Measurements from ENCODE around the gene HPS1. TPM values are rescaled to one million over a fixed set of nuclear protein-coding genes. Genes with fewer than 3 reads are reported as not detected.
"Not testable (repeated sequence)": the region's sequence is repeated elsewhere in the genome, so short reads cannot be mapped to it uniquely, and the experiment has no call there.

HPS1 gene
- polyA plus RNA-seq, 4 donors: 31.3 to 36.4 (median 34.8) TPM

- DNase-seq (ENCODE audit: low read depth in 4 of 4, low spot score in 3 of 4): no peak
Measured at GRCh38 chr10:98397089-98397600, 49.6 kb downstream of the HPS1 start.

DNA sequence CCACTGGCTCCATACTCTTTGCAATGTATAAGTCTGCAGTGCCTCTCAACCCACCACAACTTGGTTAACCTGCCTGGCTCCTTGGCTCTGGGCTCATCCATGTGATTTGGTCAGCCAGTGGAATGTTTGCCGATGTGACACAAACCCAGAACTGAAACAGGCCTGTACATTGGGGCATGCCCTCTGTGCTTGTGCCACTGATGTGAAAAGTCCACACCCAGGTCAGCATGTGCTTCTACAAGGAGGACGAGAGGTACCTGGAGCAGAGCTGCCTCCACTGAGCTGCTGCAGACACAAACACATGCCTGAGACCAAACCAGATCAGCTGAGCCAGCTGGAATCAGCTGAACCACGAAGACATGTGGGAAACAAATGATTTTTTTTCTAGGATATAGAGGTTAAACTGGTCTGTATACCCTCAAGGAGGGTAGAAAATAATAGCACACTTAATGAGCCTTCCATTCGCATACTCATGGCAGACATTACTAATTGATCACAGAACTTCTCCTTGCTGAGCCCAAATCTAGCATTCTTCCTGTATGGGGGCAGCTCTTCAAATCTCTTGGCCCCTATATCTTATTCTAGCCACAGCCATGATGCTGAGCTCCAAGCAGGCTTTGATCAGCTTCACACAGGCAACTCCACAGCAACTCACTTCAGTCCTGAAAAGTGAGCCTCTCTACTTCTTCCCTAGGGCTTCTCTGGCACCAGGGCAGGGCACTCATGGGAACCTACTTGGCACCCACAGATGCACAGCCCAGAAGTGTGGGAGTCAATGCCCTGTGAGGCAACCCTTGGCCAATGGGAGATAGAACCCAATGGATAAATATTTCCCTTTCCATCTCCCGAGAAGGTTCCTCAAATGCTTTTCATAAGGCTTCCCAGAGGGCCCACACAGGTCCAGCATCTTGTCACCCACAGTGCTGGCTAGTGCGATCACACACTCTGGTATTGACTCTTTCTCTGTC, 50.4 kb downstream of the HPS1 start:
- DNase-seq (ENCODE audit: low read depth in 4 of 4, low spot score in 3 of 4): no peak

GRCh38 chr10:98394851-98395440, 51.8 kb downstream of the HPS1 start:
- no peak for DNase-seq (ENCODE audit: low read depth in 4 of 4, low spot score in 3 of 4)

- no peak for DNase-seq (ENCODE audit: low read depth in 4 of 4, low spot score in 3 of 4)
Measured at GRCh38 chr10:98391578-98391991, 55.1 kb downstream of the HPS1 start.

GRCh38 chr10:98391065-98391464, 55.7 kb downstream of the HPS1 start:
- DNase-seq (ENCODE audit: low read depth in 4 of 4, low spot score in 3 of 4): no peak

DNA sequence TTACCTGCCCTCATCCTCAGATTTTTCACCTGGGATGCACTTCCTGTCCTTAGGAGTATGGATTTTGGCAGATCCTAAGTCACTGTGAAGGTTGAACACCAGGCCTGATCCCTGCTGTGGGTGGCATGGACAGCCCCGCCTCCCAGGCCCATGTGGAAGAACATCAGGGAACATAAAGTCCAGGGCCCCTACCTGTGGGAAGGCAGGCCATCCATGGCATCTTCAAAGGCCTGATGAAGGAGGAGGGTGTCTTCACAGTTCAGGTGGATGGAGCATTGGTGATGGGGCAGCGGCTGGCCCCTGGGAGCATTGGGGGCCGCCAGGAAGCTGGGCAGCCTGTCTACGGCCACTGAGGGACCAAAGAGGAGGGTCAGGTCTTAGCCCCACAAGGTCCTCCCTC, 56.3 kb downstream of the HPS1 start:
- DNase-seq (ENCODE audit: low read depth in 4 of 4, low spot score in 3 of 4): no peak

GRCh38 chr10:98389398-98389797, 57.3 kb downstream of the HPS1 start:
- DNase-seq (ENCODE audit: low read depth in 4 of 4, low spot score in 3 of 4): no peak

- DNase-seq (ENCODE audit: low read depth in 4 of 4, low spot score in 3 of 4): no peak
Measured at GRCh38 chr10:98388101-98388655, 58.6 kb downstream of the HPS1 start.

- DNase-seq (ENCODE audit: low read depth in 4 of 4, low spot score in 3 of 4): no peak
Measured at GRCh38 chr10:98384531-98385133, 62.1 kb downstream of the HPS1 start.

DNA sequence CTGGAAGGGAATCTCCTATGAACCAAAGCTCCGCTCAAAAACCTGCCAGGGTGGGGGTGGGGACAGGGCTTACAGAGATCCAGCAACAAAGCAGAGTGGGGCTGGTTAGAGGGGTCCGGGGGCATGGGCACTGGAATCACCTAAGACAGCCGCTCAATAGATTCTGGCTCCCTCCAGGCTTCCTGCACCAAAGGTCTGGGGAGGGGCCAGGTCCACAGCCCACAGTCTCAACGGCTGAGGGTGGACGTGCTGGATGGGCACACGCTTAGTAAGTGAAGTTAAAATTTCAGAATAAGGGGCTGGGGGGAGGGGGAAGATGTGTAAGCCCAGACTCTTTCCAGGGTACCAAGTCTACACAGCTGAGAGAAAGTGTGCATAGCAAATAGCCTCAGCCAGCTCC, 62.9 kb downstream of the HPS1 start:
- no peak for DNase-seq (ENCODE audit: low read depth in 4 of 4, low spot score in 3 of 4)

GRCh38 chr10:98383134-98383667, 63.5 kb downstream of the HPS1 start:
- not testable (repeated sequence) for DNase-seq (ENCODE audit: low read depth in 4 of 4, low spot score in 3 of 4)

- DNase-seq (ENCODE audit: low read depth in 4 of 4, low spot score in 3 of 4): no peak
Measured at GRCh38 chr10:98382691-98383101, 64.0 kb downstream of the HPS1 start.

DNA sequence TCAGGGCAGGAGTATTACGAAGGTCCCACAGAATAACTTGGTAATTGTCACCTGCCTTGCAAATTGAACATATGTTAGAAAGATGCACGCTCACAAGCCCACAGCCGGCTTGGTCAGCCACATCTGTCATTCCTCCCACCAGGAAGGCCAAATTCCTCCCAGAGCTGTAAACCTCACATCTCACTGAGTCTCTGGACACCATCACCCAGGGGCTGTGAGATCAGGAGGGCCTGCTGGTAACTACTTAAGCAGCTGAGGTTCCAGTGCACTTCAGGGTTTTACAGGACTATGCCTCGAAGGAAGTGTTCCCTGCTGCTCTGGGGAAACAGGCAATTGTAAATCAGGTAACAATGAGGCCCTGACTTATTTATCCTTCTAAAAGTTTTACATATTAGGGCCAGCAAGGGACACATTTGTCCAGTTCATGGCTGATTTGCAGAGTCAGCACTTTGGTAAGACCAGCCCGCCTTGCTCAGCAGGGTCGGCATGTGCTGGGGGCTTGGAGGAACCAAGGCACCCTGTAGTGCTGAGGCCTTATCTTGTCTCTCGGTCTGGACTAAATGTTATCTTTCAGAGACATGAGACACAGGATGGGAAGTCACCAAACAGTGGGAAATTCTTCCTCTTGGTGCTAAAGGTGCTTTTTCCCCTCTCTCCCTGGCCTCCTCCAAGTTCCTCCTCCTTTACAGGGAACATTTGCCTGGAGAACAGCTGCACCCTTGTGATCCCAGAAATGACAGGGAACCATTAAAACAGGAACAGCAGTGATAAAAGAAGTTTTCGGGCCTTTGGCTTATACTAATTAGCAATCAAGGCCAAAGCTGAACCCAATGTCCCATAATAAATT, 66.0 kb downstream of the HPS1 start:
- no peak for DNase-seq (ENCODE audit: low read depth in 4 of 4, low spot score in 3 of 4)

GRCh38 chr10:98378722-98379121, 68.0 kb downstream of the HPS1 start:
- no peak for DNase-seq (ENCODE audit: low read depth in 4 of 4, low spot score in 3 of 4)

DNA sequence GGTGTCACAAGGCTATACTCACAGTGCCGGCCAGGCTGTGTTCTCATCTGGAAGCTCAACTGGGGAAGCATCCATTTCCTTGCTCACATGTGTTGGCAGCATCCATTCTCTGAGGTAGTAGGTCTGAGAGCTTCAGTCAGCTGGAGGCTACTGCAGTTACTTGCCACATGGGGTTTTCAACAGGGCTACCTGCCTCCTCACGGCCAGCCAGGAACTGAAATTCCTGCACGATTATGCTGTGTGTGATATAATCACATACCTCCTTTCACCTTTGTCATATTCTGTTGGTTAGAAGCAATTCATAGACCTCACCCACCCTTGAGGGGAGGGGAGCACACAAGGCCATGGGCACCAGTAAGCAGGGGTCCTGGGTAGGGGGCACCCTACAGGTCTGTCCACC, 69.2 kb downstream of the HPS1 start:
- DNase-seq (ENCODE audit: low read depth in 4 of 4, low spot score in 3 of 4): no peak

DNA sequence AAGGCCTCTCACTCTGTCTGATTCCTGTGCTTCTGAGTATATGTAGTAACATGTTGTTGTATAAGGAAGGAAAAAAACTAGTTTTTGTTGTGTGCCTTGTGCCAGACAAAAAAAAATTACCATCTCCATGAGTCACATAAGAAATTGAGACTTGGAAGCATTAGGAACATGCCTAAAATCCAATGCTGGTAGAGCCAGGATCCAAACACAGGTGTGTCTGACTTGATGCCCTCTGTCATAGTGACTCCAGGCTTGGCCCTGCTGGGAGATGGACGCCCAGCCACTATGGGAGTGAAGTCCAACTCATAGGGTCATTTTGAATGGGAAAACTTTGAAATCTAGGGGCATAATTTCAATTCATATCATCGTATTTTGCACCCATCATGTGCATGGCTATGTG, 69.7 kb downstream of the HPS1 start:
- DNase-seq (ENCODE audit: low read depth in 4 of 4, low spot score in 3 of 4): no peak

- DNase-seq (ENCODE audit: low read depth in 4 of 4, low spot score in 3 of 4): peak in 2 of 4 donors; percentile 63 to 72
Measured at GRCh38 chr10:98376485-98376884, 70.2 kb downstream of the HPS1 start.

DNA sequence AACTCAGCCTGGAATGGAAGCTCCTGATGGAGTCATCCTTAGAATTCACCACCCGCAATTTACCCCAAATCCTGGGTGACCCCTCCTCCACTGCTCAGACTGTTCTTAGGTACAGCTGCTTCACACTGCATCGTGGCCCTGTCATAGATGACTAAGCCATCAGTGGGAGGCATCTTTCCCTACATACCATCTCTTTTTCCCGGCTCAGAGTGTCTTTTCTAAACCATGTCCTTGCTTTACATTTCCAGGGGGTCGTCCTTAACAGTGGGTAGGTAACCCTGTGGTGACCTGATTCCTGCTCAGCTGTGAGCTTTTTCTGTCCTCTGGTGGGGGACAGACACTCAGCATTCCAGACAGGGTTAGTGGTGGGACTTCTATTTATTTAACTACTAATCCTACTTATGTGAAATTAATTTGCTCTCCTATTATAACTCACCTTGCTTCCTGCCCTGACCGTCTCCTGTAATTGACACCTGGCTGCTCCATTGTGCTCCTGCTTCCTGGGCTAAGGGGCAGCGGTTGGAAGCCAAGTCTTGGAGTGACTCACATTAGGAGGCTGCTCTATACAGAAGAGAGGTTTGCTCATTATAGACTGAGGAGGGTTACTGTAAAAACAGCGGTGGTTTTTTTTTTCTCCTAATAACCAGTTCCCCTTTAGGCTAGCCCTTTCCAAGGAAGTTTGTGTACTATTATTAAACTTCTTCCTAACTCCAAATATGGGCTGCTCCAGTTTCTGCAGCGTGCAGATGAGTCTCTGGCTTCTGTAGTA, 72.3 kb downstream of the HPS1 start:
- no peak for DNase-seq (ENCODE audit: low read depth in 4 of 4, low spot score in 3 of 4)
